Astrocyte (in vitro differentiated cells and primary cell): ENCODE results near the gene LIME1.

ENCODE experiments used
- EZH2 ChIP-seq: IDR thresholded peaks from 2 replicates; pipeline ENCODE4 v1.6.1; 2012; ENCODE audit warnings: mild to moderate bottlenecking, low read length, inconsistent platforms; ENCODE audit not compliant: insufficient read depth
- TF ChIP-seq, protein P1 (sequence below): IDR thresholded peaks from 2 replicates; pipeline ENCODE4 v1.5.1; 2011; ENCODE audit warnings: low read depth, mild to moderate bottlenecking, inconsistent platforms, low read length, moderate library complexity; ENCODE audit not compliant: insufficient read depth

DNA sequence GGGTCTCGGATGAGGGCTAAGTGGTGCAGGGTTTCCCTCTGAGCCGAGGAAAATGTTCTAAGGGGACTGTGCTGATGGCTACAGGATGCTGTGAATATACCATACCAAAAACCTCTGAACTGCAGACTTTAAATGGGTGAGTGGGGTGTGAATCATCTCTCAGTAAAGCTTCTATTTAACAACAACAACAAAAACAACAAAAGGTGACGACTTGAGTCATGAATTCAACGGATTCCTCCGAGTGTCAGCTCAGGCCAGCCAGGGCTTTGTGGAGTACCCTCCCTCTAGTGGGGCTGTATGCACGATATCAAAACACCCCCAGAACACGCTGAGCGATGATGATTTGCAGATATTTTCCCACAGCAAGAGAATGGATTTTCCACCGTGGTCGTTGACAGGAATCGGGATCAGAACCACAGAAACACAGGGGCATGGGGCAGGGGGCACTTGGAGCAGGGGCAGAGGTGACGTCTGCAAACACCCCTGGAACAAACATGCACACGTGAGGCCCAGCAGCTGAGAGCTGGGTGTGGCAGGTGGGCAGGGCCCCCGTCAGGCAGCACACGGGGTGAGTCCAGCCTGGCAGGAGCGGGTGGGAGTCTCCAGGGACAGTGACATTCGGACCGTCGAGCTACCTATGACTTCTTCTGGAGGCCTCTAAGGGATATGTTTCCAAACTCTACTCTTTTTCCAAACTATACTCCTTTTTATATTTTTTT lies 41.7 kb downstream of the LIME1 start:
- TF ChIP-seq, protein P1, sequence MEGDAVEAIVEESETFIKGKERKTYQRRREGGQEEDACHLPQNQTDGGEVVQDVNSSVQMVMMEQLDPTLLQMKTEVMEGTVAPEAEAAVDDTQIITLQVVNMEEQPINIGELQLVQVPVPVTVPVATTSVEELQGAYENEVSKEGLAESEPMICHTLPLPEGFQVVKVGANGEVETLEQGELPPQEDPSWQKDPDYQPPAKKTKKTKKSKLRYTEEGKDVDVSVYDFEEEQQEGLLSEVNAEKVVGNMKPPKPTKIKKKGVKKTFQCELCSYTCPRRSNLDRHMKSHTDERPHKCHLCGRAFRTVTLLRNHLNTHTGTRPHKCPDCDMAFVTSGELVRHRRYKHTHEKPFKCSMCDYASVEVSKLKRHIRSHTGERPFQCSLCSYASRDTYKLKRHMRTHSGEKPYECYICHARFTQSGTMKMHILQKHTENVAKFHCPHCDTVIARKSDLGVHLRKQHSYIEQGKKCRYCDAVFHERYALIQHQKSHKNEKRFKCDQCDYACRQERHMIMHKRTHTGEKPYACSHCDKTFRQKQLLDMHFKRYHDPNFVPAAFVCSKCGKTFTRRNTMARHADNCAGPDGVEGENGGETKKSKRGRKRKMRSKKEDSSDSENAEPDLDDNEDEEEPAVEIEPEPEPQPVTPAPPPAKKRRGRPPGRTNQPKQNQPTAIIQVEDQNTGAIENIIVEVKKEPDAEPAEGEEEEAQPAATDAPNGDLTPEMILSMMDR, result no peak
- TF ChIP-seq EZH2, result no peak
